Stimulated activated CD8-positive, alpha-beta memory T cell treated with anti-CD3 and anti-CD28 coated beads, Interleukin-12 subunit alpha, Interleukin-12 subunit beta, amount 100 ng/mL, for 24 hours (primary cell): ENCODE measurements around the gene ORM2.
A peak's percentile ranks its signal among the peaks of the same experiment; 100 is the strongest.

Experiments
- DNase-seq: peaks from one replicate; pipeline ENCODE4 v3.0.0-alpha.2; 2020; ENCODE audit errors: extremely low read depth

ORM2 gene

DNA sequence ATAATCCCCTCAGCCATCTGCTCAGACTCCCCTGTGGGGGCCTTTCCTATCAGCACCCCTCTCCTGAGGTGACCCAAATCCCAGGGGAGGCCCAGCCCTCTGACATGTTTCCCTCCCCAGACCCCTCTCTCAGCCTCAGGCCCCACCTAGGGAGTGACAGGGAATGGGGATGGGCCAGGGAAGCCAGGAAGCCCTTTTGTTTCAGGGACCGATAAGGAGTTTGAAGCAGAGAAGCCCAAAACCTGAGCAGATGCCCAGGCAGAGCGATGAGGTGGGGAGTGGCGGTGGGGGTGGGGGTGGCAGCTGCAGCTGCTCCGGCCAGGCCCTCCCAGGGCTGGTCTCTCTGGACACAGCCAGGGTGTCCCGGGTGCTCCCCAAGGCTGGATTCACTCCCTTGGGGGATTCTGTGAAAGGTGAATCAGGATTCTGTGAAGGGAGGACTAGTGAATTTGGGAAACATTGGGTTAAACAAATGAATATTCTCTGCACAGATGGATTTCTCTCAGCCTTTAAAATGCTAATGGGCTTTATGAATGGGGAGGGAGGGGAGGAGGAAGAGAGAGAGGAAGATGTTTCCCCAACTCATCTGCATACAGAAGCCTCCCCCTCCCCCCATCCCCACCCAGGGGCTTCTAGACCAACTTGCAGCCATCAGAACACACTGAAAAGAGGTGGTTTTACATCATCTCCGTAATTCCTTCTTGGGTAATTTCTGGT lies 40.7 kb downstream of the ORM2 start:
- DNase-seq = no peak

GRCh38 chr9:114370968-114371320 lies 41.3 kb downstream of the ORM2 start:
- DNase-seq = no peak

DNA sequence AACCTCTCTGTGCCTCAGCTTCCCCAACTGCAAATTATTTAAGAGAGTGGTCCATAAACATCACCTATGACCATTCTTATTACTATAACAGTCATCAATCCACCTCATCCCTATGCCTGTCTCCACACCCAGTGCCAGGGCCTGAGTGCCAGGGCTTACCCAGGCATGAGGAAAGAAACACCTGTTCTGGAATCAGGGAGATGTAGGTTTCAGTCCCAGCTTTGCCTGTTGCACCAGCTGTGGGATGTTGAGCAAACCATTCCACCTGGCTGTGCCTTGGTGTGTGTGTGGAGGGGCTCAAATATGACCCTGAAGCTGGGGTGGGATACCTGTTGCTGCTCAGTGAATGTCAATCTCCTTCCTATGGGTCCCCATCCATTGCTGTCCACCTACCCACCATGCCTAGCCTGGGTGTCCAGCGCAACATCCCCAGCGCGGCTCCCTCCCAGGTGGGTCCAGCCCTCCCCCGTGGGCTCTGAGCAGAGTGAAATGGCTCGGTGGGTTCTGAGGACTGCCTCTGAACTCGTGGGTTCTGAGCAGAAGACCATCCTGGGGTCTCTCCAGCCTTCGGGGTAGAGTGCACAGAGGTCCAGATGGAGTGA lies 41.8 kb downstream of the ORM2 start:
- no peak for DNase-seq

DNA sequence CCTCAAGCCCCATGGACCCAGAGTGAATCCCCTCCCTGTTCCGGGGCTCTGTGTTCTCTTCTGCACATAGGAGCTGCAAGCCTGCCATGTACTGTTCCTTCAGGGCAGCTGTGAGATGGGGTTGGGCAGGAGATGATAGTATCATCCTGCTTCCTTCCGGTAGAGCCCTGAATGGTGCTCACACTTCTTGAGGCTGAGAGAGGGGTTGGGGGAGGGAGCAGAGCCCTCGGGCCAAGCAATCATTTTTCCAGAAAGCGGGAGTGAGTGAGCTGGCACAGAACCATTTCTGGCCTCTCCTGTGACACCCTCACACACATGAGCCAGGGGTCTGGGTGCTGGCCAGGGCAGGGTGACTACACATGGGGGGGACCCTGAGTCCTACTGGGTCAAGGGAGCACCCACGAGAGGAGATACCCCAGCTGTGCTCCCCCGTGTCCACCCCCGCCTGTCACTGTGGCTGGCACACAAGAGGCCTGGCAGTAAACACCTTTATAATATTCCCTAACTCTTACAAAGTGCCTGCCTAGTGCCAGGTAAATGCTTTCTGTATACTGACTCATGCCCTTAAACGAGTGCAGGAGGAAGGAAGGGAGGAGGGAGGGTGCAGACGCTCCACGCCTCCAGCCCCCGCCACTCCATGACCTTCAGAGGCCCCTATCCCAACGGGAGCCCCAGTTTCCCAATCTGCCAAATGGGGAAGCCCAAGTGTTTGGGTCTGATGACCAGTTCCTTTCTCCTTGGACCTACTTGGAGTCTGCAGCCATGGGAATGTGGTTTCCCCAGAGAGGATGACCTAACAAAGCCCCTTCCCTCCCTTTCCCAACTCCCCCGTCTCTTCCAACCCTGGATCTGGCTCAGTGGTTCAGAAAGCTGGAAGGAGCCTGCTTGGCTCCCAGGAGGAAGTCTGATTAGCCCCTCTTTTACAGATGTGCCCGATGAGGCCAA lies 42.6 kb downstream of the ORM2 start:
- DNase-seq = no peak

DNA sequence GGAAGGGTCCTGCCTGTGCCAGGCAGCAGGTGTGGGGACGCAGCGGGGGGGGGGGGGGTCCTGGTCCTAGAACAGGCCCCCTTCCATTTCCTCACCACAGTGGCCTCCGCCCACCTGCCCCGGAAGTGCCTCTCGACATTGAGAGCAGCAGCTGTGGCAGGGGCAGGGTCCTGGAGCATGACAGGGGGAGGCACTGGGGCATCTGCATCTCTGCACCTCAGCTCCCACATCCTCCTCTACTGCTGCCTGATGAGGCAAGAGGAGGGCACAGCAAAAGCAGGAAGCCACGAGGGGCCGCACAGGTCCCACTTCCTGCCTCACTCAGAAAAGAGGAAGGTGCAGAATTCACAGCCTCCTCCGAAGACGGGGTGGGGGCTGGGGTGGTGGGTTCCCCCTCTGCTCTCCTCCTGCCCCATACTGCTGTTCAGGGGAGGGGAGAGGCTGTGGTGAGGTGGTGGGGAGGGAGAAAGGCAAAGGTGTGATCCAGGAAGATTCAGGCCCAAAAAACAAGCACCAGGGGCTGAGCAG lies 43.3 kb downstream of the ORM2 start:
- peak; percentile 44 for DNase-seq

DNA sequence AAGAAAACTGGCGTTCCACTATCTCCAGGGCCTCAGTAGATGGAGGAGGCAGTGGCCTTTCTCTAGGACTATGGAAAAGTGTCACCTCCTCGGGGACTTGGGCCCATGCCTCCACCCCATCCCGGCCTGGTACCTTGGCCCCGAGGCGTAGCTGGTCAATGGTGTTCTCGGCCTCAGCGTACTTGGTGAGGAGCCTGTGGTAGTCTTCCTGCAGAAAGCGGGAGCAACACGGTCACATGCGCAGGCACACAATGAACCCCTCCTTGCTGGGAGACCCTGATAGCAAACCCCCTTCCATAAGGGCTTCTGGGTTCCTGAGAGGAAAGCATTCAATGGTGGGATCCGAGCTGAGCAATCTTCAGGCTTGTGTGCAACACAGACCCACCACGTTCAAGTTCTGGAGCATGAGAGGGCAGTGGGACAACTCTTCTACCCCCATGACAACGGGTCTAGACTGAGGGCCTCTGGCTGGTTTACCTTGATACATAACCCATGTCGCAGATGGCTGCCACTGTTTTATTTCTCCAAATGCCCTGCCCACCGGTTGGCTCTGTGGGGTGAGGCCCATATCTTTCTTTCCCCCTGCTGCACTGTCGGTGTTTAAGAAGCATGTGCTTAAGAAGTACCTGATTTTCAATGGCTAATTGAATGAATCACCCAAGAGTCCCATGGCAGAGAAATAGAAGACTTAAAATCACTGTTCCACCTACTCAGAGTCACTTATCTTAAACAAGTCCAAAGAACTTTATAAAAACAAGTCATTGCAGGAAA lies 44.5 kb downstream of the ORM2 start:
- DNase-seq = no peak

GRCh38 chr9:114374936-114375335 lies 45.3 kb downstream of the ORM2 start:
- DNase-seq = no peak

DNA sequence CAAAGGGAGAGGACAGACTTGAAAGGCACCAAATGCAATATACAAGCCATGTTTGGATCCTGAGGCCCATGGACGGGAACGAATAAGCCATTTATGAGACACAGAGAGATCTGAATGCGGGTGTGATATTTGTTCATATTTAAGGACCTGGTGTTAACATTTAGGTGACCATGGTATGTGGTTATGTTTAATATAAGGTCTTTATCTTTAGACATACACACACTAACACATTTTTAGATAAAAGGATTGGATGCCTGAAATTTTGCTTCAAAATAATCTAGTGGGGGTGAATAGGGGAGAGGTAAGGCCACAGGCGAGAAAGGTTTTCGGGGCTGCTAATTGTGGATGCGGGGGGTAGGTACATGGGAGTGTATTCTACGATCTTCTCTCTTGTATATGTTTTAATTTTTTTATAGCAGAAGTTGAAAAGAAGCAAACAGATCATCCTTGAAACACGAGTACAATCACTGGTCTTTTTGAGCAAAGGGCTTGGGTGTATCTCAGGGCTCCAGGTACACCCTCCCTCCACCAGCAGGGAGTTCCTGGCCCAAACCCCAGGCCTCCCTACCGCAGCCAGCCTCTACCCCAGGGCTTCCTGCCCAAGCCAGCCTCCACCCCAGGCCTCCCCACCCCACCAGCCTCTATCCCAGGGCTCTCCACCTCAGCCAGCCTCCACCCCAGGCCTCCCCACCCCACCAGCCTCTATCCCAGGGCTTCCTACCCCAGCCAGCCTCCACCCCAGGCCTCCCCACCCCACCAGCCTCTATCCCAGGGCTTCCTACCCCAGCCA lies 45.9 kb downstream of the ORM2 start:
- no peak for DNase-seq

- no peak for DNase-seq
Observed at GRCh38 chr9:114376586-114377445, 47.1 kb downstream of the ORM2 start.

- no peak for DNase-seq
Observed at GRCh38 chr9:114378016-114378415, 48.3 kb downstream of the ORM2 start.

DNA sequence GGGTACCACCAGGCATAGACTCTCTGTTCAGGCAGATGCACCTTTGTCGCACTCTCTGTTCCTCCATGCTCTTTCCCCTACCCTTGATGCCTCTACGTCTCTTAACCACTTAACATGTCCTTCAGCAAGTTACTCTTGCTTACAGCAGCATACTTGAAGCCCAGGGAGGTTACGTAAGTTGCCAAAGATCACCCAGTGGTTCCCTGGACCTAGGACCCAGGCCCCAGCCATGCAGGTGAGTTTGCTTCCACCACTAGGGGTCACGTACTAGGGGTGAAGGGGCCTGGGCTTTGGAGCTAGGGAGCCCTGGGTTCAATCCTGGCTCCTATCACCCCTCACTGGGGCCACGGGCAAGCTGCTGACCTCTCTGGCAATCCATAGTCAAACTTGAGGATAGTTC lies 49.2 kb downstream of the ORM2 start:
- no peak for DNase-seq
